HL-60 (cell line): ENCODE results near the gene OAS2.

ENCODE experiments used
- DNase-seq, 2 experiments: peaks; one replicate each; pipeline ENCODE4 v3.0.0-alpha.2; 2010 to 2020; ENCODE audit warnings: low read depth in 1 of 2, low spot score in 1 of 2
- H3K27ac ChIP-seq: fragments of 250-450 bp; sonication (Bioruptor Pico); replicated peaks from 2 replicates; pipeline ENCODE4 v1.5.1; 2020; ENCODE audit warnings: mild to moderate bottlenecking, moderate library complexity
- H3K27me3 ChIP-seq: fragments of 250-450 bp; sonication (Bioruptor Pico); 2 replicates; pipeline ENCODE4 v1.5.1; 2021; ENCODE audit warnings: mild to moderate bottlenecking, moderate library complexity; ENCODE audit not compliant: insufficient read depth, poor library complexity, severe bottlenecking
- H3K4me3 ChIP-seq: replicated peaks from 2 replicates; pipeline ENCODE4 v1.5.1; 2011; ENCODE audit warnings: mild to moderate bottlenecking, control low read depth, low read length; ENCODE audit not compliant: insufficient read depth
- CTCF ChIP-seq: IDR thresholded peaks from one replicate; pipeline ENCODE4 v1.5.1; 2011; ENCODE audit warnings: low read length, control low read depth, inconsistent platforms; ENCODE audit not compliant: insufficient read depth
- GABPA ChIP-seq: IDR thresholded peaks from 2 replicates; pipeline ENCODE4 v1.6.1; 2012; ENCODE audit warnings: low read depth
- POLR2AphosphoS5 ChIP-seq: IDR thresholded peaks from 2 replicates; pipeline ENCODE4 v1.6.1; 2012; ENCODE audit warnings: low read depth
- REST ChIP-seq: IDR thresholded peaks from 2 replicates; pipeline ENCODE4 v1.6.1; 2012; ENCODE audit warnings: low read depth; ENCODE audit not compliant: insufficient replicate concordance
- SPI1 ChIP-seq: IDR thresholded peaks from 2 replicates; pipeline ENCODE4 v1.6.1; 2012; ENCODE audit warnings: low read depth, mild to moderate bottlenecking, borderline replicate concordance

Gene OAS2

GRCh38 chr12:113039911-113040445 is 61.7 kb downstream of the OAS2 start:
- H3K4me3 ChIP-seq, result no peak overlapping the region
- no peak for TF ChIP-seq CTCF
- TF ChIP-seq REST, result no peak
- TF ChIP-seq POLR2AphosphoS5, result no peak
- TF ChIP-seq GABPA, result no peak
- no peak for TF ChIP-seq SPI1
- H3K27me3 ChIP-seq, result no peaks in the 10 kb centered on the region
- DNase-seq, result no peak
- no peak overlapping the region for H3K27ac ChIP-seq

- no peak overlapping the region for H3K27ac ChIP-seq
- no peaks in the 10 kb centered on the region for H3K27me3 ChIP-seq
- H3K4me3 ChIP-seq, result no peak overlapping the region
- TF ChIP-seq CTCF (no peak), SPI1 (peak; percentile 61)
- DNase-seq, result peak; percentile 50 to 72
These were observed 62.4 kb downstream of the OAS2 start for GRCh38 chr12:113040722-113041171.

GRCh38 chr12:113041560-113041959 is 63.2 kb downstream of the OAS2 start:
- no peak for TF ChIP-seq REST
- no peak for TF ChIP-seq POLR2AphosphoS5
- no peak for TF ChIP-seq SPI1
- TF ChIP-seq CTCF, result no peak
- no peak for TF ChIP-seq GABPA
- no peak overlapping the region for H3K27ac ChIP-seq
- no peaks in the 10 kb centered on the region for H3K27me3 ChIP-seq
- no peak overlapping the region for H3K4me3 ChIP-seq
- no peak for DNase-seq

GRCh38 chr12:113043240-113043639 is 64.9 kb downstream of the OAS2 start:
- H3K27ac ChIP-seq, result no peak overlapping the region
- no peaks in the 10 kb centered on the region for H3K27me3 ChIP-seq
- no peak for TF ChIP-seq SPI1
- no peak for TF ChIP-seq GABPA
- no peak for TF ChIP-seq POLR2AphosphoS5
- no peak for TF ChIP-seq REST
- TF ChIP-seq CTCF, result no peak
- H3K4me3 ChIP-seq, result no peak overlapping the region
- DNase-seq, result no peak
